Right lobe of liver (tissue), 4 donors: ENCODE data around the gene TTL.

Experiments used
- POLR2A ChIP-seq: fragments of 450-650 bp; IDR thresholded peaks from one replicate; pipeline ENCODE4 v1.6.1; 2017; ENCODE audit warnings: antibody characterized with exemption, mild to moderate bottlenecking
- TF ChIP-seq, protein P1 (sequence below), 4 donors: fragments of 200-600 bp in 3 of 4; fragments of 450-650 bp in 1 of 4; IDR thresholded peaks; one replicate each; pipeline versions ENCODE4 v1.5.1 to v1.8.0; 2016 to 2022; ENCODE audit warnings: antibody characterized with exemption in 4 of 4, mild to moderate bottlenecking in 2 of 4
- donor health status: DM: no; HTN: no; CAD: no.
- donor health status: DM: no; HTN: no; CAD: no.
- donor health status: DM: no; HTN: yes; CAD: no.

GRCh38 chr2:112584134-112584890 is 102.4 kb downstream of the TTL start, which contains the start of gene CHCHD5:
- TF ChIP-seq, protein P1, sequence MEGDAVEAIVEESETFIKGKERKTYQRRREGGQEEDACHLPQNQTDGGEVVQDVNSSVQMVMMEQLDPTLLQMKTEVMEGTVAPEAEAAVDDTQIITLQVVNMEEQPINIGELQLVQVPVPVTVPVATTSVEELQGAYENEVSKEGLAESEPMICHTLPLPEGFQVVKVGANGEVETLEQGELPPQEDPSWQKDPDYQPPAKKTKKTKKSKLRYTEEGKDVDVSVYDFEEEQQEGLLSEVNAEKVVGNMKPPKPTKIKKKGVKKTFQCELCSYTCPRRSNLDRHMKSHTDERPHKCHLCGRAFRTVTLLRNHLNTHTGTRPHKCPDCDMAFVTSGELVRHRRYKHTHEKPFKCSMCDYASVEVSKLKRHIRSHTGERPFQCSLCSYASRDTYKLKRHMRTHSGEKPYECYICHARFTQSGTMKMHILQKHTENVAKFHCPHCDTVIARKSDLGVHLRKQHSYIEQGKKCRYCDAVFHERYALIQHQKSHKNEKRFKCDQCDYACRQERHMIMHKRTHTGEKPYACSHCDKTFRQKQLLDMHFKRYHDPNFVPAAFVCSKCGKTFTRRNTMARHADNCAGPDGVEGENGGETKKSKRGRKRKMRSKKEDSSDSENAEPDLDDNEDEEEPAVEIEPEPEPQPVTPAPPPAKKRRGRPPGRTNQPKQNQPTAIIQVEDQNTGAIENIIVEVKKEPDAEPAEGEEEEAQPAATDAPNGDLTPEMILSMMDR (IDR thresholded peaks at IDR 0.05) = peak in 3 of 4 donors; percentile 17 to 33 (median 27)
- TF ChIP-seq POLR2A = peak; percentile 75
